Thyroid gland (tissue), 4 donors: ENCODE data around the gene TELO2.

Source experiments
- POLR2A ChIP-seq, 2 donors: fragments of 450-650 bp; IDR thresholded peaks; one replicate each; pipeline ENCODE4 v1.6.1; 2017; ENCODE audit warnings: antibody characterized with exemption in 2 of 2, mild to moderate bottlenecking in 2 of 2, moderate library complexity in 1 of 2
- TF ChIP-seq, protein P1 (sequence below), 6 experiments: fragments of 200-600 bp in 3 of 6; fragments of 450-650 bp in 3 of 6; sonication (generic) in 3 of 6; IDR thresholded peaks; one replicate each; pipeline ENCODE4 v1.5.1; 2016 to 2019; ENCODE audit warnings: antibody characterized with exemption in 6 of 6, mild to moderate bottlenecking in 2 of 6, inconsistent platforms in 1 of 6, moderate library complexity in 1 of 6

DNA sequence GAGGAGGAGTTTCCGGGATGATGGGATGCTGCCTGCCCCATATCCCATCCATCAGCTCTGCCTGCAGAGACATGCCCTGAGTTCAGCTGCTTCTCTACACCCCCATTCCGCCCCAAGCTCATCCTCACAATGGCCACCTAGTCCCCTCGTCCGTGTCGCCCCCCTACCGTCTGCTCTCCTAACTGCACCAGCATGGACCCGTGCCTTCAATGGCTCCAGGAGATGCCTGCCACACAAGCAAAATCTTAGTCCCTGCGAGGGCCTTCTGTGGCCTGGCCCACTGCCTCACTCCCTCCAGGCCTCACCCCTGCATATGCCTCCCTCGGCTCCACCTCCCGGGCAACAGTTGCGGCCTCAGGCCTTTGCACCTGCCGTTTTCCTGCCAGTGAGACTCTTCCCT is 1.8 kb upstream of the TELO2 start:
- TF ChIP-seq, protein P1, sequence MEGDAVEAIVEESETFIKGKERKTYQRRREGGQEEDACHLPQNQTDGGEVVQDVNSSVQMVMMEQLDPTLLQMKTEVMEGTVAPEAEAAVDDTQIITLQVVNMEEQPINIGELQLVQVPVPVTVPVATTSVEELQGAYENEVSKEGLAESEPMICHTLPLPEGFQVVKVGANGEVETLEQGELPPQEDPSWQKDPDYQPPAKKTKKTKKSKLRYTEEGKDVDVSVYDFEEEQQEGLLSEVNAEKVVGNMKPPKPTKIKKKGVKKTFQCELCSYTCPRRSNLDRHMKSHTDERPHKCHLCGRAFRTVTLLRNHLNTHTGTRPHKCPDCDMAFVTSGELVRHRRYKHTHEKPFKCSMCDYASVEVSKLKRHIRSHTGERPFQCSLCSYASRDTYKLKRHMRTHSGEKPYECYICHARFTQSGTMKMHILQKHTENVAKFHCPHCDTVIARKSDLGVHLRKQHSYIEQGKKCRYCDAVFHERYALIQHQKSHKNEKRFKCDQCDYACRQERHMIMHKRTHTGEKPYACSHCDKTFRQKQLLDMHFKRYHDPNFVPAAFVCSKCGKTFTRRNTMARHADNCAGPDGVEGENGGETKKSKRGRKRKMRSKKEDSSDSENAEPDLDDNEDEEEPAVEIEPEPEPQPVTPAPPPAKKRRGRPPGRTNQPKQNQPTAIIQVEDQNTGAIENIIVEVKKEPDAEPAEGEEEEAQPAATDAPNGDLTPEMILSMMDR (IDR thresholded peaks at IDR 0.05): no peak
- no peak for TF ChIP-seq POLR2A (IDR thresholded peaks at IDR 0.05)
